Stimulated activated CD4-positive, alpha-beta T cell treated with anti-CD3 and anti-CD28 coated beads, Interleukin-1b, Interleukin-23, amount 100 ng/mL, for 48 hours (primary cell): ENCODE measurements around the gene ZIC2.

ENCODE experiments used
- DNase-seq: peaks from one replicate; pipeline ENCODE4 v3.0.0-alpha.2; 2020

ZIC2 gene

DNA sequence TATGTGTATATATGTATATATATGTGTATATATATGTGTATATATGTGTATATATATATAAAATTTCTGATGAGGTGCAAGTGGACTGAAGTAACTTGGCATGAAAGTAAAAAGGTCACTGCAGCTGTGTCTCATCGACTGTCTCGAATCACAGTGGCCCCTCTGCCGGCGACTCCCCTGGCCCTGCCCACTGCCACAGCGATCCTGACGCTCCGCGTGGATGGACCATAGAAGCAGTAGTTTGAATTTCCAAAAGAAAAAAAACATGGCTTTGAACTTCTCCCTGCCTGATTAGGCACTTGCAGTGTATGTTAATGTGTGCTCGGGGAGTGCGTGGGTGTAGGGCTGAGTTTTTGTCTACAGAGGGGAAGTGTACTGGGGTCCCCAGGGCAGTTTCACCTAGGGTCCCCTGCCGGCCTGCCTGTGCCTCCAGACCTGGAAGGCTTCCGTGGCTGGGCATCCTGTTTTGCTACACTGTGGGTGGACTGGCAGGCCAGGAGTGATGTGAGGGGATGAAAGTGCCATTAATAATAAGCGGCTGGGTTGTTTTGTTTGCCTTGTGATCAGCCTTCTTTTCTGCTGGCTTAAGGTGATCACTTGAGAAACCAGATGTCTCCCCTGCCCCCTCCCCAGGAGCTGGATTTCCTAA lies 20.8 kb upstream of the ZIC2 start:
- no peak for DNase-seq

DNA sequence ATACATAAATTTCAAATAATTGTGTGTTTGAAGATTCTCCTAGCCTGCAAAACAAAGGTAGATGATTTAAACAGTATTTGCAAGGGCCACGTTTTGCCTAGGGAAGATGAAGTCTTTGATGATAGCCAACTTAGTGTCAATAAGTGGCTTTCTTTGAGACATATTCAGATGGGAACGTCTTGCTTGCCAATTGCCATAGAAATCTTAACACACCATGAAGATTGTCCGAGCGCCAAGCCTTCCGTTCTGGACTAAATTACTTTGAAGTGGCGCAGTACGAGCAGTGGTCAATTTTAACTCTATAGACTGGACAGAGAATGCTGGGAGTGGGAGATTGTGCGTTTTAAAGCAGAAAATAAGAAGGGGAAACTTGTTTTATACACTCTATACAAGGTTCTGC lies 19.9 kb upstream of the ZIC2 start:
- no peak for DNase-seq

GRCh38 chr13:99962242-99962641 lies 19.3 kb upstream of the ZIC2 start:
- no peak for DNase-seq

- DNase-seq: no peak
Measured at GRCh38 chr13:99963816-99964339, 17.7 kb upstream of the ZIC2 start.

DNA sequence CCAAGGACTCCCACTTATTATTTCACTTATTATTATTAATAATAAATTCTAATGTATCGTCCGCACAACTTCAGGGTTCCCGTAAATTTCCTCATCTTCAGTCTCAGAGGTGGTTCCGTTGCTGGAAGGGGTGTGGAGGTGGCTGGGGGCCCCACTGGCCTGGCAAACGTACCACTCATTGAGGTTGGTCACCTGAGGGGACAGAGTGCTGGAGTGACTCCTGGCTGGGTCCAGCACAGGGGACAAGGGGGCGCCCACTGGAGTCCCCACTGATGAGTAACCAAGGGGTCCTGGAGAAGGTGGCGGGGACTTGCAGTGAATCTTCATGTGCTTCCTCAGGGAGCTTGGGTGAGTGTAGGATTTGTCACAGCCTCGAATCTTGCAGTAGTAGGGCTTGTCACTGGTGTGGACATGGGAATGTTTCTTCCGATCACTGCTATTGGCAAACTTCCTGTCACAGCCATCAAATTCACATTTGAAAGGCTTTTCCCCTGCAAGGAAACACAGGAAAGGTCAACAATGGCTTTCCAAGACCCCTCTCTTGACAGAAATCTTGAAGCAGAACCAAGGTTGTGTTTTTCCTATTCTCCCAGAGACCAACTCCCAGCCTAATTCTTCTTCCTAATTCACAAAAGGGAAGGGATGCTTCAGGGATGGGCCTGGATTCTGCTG lies 16.1 kb upstream of the ZIC2 start:
- no peak for DNase-seq

DNA sequence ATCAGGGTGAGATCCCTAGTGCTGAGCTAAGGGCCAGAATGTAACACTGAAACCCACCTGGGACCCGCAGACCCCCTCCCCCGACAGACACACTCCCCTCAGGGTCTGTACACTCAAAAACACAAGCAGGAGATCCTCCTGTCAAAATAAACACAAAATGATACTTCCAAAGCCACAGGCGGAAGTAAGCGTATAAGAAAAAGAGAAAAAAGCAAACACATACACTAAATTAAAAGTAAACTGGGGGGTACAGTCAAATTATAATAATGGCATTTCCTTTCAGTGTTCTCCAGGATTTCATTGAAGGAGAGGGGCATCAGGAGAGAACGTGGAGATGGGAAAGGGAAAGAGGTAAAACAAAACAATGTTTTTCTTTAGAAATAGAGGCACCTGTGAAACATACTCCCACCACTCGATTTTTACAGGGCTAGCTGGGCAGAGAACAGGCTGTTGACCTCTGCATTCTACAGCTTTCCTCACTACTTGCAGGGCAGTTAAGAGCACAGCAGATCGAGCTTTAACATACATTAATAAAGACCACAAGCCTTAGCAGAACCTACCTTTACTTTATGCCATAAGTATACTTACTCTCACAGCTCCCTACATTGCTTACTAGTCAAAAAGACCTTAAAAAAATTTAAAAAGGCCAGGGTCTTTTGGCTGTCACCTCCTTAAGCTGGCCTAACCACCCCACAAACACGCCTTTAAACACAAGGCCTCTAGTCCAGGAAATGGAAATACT lies 15.3 kb upstream of the ZIC2 start:
- no peak for DNase-seq

- no peak for DNase-seq
Measured at GRCh38 chr13:99967498-99967868, 14.1 kb upstream of the ZIC2 start.

GRCh38 chr13:99967869-99968520 lies 13.6 kb upstream of the ZIC2 start:
- no peak for DNase-seq

DNA sequence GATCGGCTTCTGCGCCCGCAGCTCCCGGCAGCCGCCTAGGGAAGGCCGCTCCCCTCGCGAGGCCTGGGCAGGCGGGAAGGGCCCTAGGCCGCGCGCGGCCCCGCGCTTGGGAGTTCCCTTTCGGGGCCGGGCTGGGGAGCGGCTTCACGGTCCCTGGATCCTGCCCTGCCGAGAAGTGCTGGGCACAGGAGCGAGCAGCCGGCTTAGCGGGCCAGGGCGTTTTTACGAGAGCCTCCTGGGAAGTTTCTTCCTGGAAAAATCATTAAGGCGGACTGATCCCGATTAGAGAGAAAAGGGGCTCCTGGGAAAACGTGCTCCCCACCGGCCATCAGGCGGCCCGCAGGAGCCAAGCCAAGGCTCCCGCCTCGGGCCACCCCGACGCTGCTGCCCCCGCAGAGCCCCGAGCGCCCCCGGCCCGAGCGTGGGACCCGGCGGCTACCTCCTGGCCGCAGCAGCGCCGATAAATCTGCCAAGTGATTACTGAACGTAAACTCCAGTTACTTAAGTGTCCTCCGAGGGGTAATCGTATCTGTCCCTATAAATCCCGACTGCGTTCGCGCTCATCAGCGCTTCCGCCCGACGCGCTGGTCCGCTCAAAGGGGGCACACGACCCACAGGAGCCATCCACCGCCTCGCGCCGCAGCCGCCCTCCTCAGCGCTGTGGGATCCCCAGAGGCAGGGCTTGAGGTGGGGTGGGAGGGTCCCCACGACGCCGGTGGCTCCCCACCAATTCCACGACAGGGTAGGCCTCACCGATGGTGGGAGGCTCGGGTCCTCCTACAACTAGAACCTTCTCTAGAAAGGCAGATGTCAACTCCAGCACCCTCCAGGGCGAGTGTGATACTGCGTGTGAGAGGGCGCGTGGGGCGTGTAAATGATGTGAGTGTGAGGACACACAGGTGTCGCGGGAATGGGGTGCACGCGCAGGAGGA lies 12.8 kb upstream of the ZIC2 start:
- DNase-seq: no peak

DNA sequence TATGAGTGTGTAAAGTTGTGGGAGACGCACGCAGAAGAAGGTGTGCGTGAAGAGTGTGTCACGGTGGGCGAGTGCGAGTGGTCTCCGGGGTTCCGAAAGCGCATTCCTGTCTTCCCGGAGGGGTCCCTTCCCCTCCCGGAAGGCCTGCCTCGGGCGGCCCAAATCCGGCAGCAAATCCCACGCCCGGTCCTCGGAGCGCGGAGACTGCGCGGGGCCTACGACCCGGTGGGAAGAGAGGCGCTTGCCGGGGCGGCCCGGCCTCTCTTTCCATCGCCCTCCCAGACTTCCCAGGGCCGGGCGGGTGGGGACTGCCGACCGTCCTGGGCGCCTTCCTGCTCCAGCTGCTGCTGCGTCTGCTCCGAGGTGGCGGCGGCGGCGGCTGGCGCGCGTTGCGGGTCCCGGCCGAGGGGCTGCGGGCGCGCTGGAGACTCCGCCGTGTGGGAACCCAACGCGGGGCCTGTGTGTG lies 12.1 kb upstream of the ZIC2 start:
- DNase-seq: no peak

DNA sequence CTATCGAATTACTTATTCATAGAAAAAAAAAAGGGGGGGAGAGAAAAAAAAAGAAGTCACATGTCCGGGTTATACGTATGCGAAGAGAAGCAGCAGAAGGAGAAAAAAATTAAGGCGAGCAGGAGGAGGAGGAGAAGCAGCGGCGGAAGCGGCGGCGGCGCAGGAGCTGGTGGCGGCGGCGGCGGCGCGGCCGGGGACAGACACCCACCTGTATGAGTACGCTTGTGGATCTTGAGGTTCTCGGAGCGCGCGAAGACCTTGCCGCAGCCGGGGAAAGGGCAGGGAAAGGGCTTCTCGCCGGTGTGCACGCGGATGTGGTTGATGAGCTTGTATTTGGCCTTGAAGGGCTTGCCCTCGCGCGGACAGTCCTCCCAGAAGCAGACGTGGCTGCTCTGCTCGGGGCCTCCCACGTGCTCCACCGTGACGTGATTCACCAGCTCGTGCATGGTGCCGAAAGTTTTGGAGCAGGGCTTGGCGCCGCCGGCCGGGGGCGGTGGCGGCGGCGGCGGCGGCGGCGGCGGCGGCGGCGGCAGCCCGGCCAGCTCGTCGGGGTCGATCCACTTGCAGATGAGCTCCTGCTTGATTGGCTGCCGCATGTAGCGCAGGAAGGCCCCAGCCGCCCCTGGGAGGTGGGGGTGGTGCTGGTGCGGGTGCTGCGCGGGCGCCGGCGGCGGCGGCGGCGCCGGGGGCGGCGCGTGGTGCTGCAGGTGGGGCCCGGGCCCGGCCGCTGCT lies 11.5 kb upstream of the ZIC2 start:
- no peak for DNase-seq

DNA sequence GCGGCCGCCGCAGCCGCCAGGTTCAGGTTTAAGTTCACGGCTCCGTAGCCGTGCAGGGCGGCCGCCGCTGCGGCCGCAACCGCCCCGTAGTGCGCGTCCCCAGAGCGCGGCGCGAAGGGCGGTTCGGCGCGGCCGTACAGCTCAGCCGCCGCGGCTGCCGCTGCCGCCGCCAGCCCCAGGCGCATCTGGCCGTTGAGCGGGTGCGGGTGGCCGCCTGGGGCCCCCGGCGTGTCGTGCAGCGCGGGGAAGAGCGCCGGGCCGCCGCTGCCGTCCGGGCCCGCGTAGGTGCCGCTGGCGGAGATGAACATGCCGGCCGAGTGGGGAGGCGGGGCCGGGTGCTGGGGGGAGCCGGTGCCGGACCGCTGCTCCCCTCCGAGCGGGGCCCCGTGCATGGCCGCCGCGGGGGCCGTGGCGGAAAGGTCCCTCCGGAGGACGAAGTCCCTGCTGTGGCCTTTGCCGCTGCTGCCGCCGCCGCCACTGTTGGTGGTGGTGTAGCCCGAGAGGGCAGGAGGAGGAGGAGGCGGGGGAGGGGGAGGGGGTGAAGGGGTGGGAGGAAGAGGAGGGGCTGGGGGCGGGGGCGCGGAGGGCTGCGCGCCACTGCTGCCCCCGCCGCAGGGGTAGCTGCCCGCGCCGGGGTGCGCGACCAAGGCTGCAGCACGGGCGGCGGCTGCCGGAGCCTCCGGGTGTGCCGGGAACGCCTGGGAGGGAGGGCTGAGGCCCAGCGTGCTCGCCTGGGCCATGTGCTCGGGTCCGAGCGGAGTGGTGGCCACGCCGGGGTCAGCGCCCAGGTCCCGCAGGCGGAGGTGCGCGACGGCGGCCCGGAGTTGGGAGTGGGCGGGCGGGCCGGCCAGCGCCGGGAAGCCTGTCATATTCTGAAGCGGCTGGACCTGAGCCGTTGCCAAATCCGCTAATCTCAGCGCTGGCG lies 10.7 kb upstream of the ZIC2 start:
- DNase-seq: no peak

DNA sequence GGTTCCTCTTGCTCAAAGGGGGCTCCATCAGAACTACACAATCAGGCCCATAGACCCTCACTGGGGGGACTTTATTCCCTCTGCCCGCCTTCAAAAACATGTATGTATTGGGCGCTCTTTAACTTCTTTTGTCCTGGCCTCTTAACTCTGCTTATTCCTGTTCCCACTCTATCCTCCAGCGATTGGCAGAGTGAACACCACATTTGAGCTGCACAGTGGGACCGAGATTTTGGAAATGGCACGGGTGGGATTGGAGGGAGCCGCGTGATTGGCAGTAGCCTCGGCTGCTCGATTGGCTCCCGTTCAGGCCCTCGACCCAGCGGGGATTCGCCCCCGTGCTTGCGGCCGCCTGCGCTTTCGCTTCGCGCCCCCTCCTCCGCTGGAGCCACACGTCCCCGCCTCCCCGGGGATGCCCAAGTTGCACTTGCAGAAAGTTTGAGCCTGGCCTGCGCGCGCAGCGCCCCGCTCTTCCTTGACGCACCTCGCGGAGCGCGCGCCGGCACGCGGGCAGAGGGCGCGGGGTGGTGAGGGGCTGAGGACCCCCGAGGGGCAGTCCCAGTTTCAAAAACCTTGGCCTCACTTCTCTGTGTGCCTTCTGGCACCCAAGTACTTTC lies 9.9 kb upstream of the ZIC2 start, which contains the start of gene ZIC5:
TSS of gene ZIC5 (minus strand) at position 192 of the 614 bp plus-strand sequence. CDS start at position 28, 164 bp downstream.
- no peak for DNase-seq

GRCh38 chr13:99972190-99972731 lies 9.3 kb upstream of the ZIC2 start:
- DNase-seq: no peak

- DNase-seq: no peak
Measured at GRCh38 chr13:99973163-99973807, 8.3 kb upstream of the ZIC2 start.

GRCh38 chr13:99973808-99974185 lies 7.8 kb upstream of the ZIC2 start:
- no peak for DNase-seq

DNA sequence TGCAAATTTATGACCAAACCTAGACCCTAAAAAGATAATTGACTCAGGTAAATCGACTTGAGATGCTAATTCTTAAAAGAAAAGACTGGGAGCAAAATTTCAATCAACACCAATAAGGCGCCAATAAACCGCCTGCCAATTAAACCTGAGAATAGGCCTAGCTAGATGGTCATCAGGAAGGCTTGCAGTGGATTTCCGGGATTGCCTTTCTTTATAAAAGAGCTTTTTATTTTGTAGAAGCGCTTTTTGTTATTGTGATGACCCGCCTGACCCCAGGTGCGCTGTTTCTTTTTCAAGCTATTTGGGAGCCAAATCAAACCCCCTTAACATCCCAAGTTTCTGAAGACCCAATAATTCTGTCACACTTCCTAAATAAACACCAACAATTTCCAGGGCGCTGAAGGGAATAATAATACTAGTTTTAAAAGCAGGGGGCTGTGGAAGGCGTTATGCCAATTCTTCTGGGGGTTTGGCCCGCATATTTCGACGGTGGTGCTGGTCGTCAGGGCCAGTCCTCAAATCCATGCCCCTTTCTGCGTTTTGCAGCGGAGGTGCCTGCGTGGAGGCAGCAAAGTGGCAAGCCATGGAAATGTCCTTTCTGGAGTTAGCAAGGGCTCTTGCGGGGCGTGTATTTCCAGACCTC lies 7.2 kb upstream of the ZIC2 start:
- DNase-seq: no peak

DNA sequence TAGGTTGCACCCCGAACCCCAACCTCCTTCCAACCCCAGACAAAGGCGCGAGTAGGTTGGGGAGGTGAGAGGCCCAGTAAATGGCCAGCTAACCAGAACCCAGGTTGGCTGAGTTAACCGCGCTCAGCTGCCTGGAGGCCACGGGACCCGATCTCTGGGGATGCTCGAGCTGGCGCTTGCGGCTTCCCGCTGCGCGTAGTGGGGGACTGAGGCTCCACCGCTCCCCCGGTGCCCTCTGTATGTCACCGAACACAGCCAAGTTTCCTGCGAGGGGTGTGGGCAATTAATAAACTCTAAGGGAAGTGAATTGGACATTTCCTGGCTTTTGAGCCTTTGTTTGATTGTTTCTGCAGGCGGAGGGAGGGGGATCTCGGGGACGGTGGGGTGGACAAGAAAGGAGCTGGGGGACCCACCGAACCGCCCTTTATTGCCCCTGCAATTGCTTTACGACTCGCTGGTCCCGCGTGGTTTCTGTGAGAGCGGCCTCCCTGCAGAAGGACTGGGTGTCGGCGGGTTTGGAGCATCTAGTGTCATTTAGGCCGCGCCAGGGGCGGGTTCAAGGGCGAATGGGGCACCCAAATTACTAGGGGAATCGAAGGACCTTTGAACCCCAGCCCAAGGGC lies 6.5 kb upstream of the ZIC2 start:
- no peak for DNase-seq
